ENCODE measurements around the gene GAPVD1. TPM values are rescaled to one million over a fixed set of nuclear protein-coding genes. Genes with fewer than 3 reads are reported as not detected.
"Not testable (repeated sequence)": the region's sequence is repeated elsewhere in the genome, so short reads cannot be mapped to it uniquely, and the experiment has no call there.

Gene GAPVD1
- total RNA-seq, 1 experiment from 2014 or later = 53.1 TPM

DNA sequence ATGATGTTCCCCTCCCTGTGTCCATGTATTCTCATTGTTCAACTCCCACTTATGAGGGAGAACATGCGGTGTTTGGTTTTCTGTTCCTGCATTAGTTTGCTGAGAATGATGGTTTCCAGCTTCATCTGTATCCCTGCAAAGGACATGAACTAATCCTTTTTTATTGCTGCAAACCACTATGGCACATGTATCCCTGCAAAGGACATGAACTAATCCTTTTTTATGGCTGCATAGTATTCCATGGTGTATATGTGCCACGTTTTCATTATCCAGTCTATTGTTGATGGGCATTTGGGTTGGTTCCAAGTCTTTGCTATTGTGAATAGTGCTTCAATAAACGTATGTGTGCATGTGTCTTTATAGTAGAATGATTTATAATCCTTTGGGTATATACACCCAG lies 54.7 kb downstream of the GAPVD1 start:
- CTCF ChIA-PET; H3K9me2 ChIP-seq (ENCODE audit: insufficient read depth); H3K4me1 ChIP-seq (ENCODE audit: control insufficient read depth in 1 of 2, insufficient read depth in 2 of 2, low read length in 2 of 2); POLR2A ChIA-PET; BruUV-seq (replicated peaks); H3K4me2 ChIP-seq (ENCODE audit: low read length); intact Hi-C loops (cut with micrococcal nuclease); RAD21 ChIA-PET (ENCODE audit: low non-redundant PET in 1 of 2, low total read pairs in 2 of 2, uncharacterized antibody in 2 of 2, unreplicated experiment in 2 of 2); DNase-seq (ENCODE audit: low read depth, low spot score); H3K79me2 ChIP-seq (ENCODE audit: insufficient read depth, low read length); H3K27ac ChIP-seq (ENCODE audit: low read depth, low read length); H3K9ac ChIP-seq (ENCODE audit: low read length); H3K27me3 ChIP-seq (ENCODE audit: insufficient read depth, low read length); H4K20me1 ChIP-seq (ENCODE audit: insufficient read depth); H3K4me3 ChIP-seq (replicated peaks in 1 of 2; ENCODE audit: low read depth in 1 of 2, low read length in 2 of 2); H3K9me3 ChIP-seq (ENCODE audit: control insufficient read depth in 1 of 2, insufficient read depth in 1 of 2, low read depth in 1 of 2, low read length in 2 of 2); H2AFZ ChIP-seq (ENCODE audit: low read depth, low read length, poor library complexity, severe bottlenecking); ATAC-seq: not testable (repeated sequence)
- H3K36me3 ChIP-seq (ENCODE audit: control insufficient read depth in 1 of 2, insufficient read depth in 2 of 2, low read length in 2 of 2) = peaks cover 15 to 24% of the 10 kb centered on the region in 2 experiments; a peak in 3 of 4 replicates

DNA sequence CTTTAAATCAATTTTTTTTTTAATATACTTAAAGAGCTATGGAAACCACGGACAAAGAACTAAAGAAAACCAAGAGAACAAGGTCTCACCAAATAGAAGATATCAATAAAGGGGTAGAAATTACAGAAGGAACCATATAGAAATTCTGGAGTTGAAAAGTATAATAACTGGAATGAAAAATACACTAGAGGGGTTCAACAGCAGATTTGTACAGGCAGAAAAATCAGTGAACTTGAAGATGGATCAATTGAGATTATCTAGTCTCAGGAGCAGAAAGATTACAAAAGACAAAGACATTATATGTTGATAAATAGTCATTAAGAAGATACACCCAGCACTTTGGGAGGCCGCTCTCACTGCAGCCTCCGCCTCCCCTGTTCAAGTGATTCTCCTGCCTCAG lies 56.1 kb downstream of the GAPVD1 start:
- RAD21 ChIA-PET (ENCODE audit: low non-redundant PET in 1 of 2, low total read pairs in 2 of 2, uncharacterized antibody in 2 of 2, unreplicated experiment in 2 of 2) = no interaction called here
- ATAC-seq = no peak

More for the DNA sequence above, 56.1 kb downstream of the GAPVD1 start:
- Histone ChIP-seq H3K36me3 (ENCODE audit: control insufficient read depth in 1 of 2, insufficient read depth in 2 of 2, low read length in 2 of 2) (peaks cover 14 to 18% of the 10 kb centered on the region in 2 experiments; a peak in 3 of 4 replicates), H3K27me3 (ENCODE audit: insufficient read depth, low read length) (no peaks in the 10 kb centered on the region), H3K4me2 (ENCODE audit: low read length) (no peak overlapping the region), H3K27ac (ENCODE audit: low read depth, low read length) (no peak overlapping the region), H3K9me2 (ENCODE audit: insufficient read depth) (no peaks in the 10 kb centered on the region), H3K9me3 (ENCODE audit: control insufficient read depth in 1 of 2, insufficient read depth in 1 of 2, low read depth in 1 of 2, low read length in 2 of 2) (no peaks in the 10 kb centered on the region), H4K20me1 (ENCODE audit: insufficient read depth) (no peaks in the 10 kb centered on the region), H3K79me2 (ENCODE audit: insufficient read depth, low read length) (no peaks in the 10 kb centered on the region), H3K4me3 (replicated peaks in 1 of 2; ENCODE audit: low read depth in 1 of 2, low read length in 2 of 2) (no peak overlapping the region), H3K9ac (ENCODE audit: low read length) (no peak overlapping the region), H2AFZ (ENCODE audit: low read depth, low read length, poor library complexity, severe bottlenecking) (no peak overlapping the region), H3K4me1 (ENCODE audit: control insufficient read depth in 1 of 2, insufficient read depth in 2 of 2, low read length in 2 of 2) (no peaks in the 10 kb centered on the region)
- no TSS peak for BruUV-seq (replicated peaks)
- intact Hi-C loops (cut with micrococcal nuclease) = no loop called here
- no peak for TF ChIP-seq POLR2A (IDR thresholded peaks at IDR 0.05; ENCODE audit: borderline replicate concordance, extremely low read depth, insufficient read depth, insufficient read length)
- no peak for TF ChIP-seq ZFX (IDR thresholded peaks at IDR 0.05)
- no peak for TF ChIP-seq EGR1 (IDR thresholded peaks at IDR 0.05; ENCODE audit: low read depth)
- TF ChIP-seq, protein P1, sequence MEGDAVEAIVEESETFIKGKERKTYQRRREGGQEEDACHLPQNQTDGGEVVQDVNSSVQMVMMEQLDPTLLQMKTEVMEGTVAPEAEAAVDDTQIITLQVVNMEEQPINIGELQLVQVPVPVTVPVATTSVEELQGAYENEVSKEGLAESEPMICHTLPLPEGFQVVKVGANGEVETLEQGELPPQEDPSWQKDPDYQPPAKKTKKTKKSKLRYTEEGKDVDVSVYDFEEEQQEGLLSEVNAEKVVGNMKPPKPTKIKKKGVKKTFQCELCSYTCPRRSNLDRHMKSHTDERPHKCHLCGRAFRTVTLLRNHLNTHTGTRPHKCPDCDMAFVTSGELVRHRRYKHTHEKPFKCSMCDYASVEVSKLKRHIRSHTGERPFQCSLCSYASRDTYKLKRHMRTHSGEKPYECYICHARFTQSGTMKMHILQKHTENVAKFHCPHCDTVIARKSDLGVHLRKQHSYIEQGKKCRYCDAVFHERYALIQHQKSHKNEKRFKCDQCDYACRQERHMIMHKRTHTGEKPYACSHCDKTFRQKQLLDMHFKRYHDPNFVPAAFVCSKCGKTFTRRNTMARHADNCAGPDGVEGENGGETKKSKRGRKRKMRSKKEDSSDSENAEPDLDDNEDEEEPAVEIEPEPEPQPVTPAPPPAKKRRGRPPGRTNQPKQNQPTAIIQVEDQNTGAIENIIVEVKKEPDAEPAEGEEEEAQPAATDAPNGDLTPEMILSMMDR (IDR thresholded peaks at IDR 0.05 in 2 of 3, conservative IDR thresholded peaks at IDR 0.05 in 1 of 3; ENCODE audit: borderline replicate concordance in 1 of 3, insufficient read depth in 1 of 3, low read depth in 2 of 3, low read length in 2 of 3) = no peak
- no peak for TF ChIP-seq EZH2phosphoT487 (IDR thresholded peaks at IDR 0.05; ENCODE audit: borderline replicate concordance)
- TF ChIP-seq ELF1 (IDR thresholded peaks at IDR 0.05; ENCODE audit: borderline replicate concordance, low read depth) = no peak
- no peak for TF ChIP-seq RAD21 (IDR thresholded peaks at IDR 0.05; ENCODE audit: low read depth)
- TF ChIP-seq SIN3A (IDR thresholded peaks at IDR 0.05; ENCODE audit: low read depth) = no peak
- TF ChIP-seq, protein P2, sequence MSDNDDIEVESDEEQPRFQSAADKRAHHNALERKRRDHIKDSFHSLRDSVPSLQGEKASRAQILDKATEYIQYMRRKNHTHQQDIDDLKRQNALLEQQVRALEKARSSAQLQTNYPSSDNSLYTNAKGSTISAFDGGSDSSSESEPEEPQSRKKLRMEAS (IDR thresholded peaks at IDR 0.05) = no peak
- TF ChIP-seq, protein P3, sequence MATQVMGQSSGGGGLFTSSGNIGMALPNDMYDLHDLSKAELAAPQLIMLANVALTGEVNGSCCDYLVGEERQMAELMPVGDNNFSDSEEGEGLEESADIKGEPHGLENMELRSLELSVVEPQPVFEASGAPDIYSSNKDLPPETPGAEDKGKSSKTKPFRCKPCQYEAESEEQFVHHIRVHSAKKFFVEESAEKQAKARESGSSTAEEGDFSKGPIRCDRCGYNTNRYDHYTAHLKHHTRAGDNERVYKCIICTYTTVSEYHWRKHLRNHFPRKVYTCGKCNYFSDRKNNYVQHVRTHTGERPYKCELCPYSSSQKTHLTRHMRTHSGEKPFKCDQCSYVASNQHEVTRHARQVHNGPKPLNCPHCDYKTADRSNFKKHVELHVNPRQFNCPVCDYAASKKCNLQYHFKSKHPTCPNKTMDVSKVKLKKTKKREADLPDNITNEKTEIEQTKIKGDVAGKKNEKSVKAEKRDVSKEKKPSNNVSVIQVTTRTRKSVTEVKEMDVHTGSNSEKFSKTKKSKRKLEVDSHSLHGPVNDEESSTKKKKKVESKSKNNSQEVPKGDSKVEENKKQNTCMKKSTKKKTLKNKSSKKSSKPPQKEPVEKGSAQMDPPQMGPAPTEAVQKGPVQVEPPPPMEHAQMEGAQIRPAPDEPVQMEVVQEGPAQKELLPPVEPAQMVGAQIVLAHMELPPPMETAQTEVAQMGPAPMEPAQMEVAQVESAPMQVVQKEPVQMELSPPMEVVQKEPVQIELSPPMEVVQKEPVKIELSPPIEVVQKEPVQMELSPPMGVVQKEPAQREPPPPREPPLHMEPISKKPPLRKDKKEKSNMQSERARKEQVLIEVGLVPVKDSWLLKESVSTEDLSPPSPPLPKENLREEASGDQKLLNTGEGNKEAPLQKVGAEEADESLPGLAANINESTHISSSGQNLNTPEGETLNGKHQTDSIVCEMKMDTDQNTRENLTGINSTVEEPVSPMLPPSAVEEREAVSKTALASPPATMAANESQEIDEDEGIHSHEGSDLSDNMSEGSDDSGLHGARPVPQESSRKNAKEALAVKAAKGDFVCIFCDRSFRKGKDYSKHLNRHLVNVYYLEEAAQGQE (IDR thresholded peaks at IDR 0.05; ENCODE audit: low read depth) = no peak
- CTCF ChIA-PET = no interaction called here
- DNase-seq (ENCODE audit: low read depth, low spot score) = no peak
- POLR2A ChIA-PET = no interaction called here
